Measurements from ENCODE around the gene COQ4.

GRCh38 chr9:128293091-128293490 lies 29.5 kb upstream of the COQ4 start:
- no peak for TF ChIP-seq CTCF (IDR thresholded peaks at IDR 0.05; ENCODE audit: low read depth, low read length, missing input control)
- TF ChIP-seq GABPA (IDR thresholded peaks at IDR 0.05 in 1 of 2, conservative IDR thresholded peaks at IDR 0.05 in 1 of 2) = no peak
- no peak for TF ChIP-seq TAF1 (conservative IDR thresholded peaks at IDR 0.05)
- no peak for TF ChIP-seq JUND (IDR thresholded peaks at IDR 0.05)
